ENCODE measurements around the gene ZC2HC1B. TPM values are rescaled to one million over a fixed set of nuclear protein-coding genes. Genes with fewer than 3 reads are reported as not detected.

Gene ZC2HC1B
- polyA plus RNA-seq, 1 of the 3 experiments (the other 2 are of a cell fraction) = not detected

GRCh38 chr6:143838395-143838794, 25.9 kb upstream of the ZC2HC1B start:
- CTCF ChIA-PET = no interaction called here
- no peak overlapping the region for H3K4me2 ChIP-seq
- no peak overlapping the region for H3K27ac ChIP-seq (ENCODE audit: low read depth in 2 of 2, low read length in 1 of 2)
- no peaks in the 10 kb centered on the region for H3K4me1 ChIP-seq (ENCODE audit: control insufficient read depth in 1 of 2, insufficient read depth in 2 of 2, low read depth in 1 of 2, low read length in 1 of 2)
- no peaks in the 10 kb centered on the region for H3K9me3 ChIP-seq
- H3K9me2 ChIP-seq = no peaks in the 10 kb centered on the region
- no peaks in the 10 kb centered on the region for H3F3A ChIP-seq (replicated peaks; ENCODE audit: insufficient read depth)
- no peak overlapping the region for H3K4me3 ChIP-seq (ENCODE audit: low read depth in 2 of 2, low read length in 1 of 2)
- POLR2A ChIA-PET = no interaction called here
- no peaks in the 10 kb centered on the region for H3K36me3 ChIP-seq (replicated peaks in 1 of 2; ENCODE audit: control insufficient read depth in 1 of 2, insufficient read depth in 2 of 2, low read length in 1 of 2)
- H3K27me3 ChIP-seq (ENCODE audit: insufficient read depth) = no peaks in the 10 kb centered on the region
- H2AFZ ChIP-seq (ENCODE audit: low read depth) = no peak overlapping the region
- 71% methylated on average over 5 of the region's 5 CpGs for WGBS (ENCODE audit: low lambda C conversion rate)
- TF ChIP-seq RAD21 (IDR thresholded peaks at IDR 0.05; ENCODE audit: low read length) (no peak), TCF12 (IDR thresholded peaks at IDR 0.05) (no peak), YY1 (IDR thresholded peaks at IDR 0.05; ENCODE audit: low read depth) (no peak), NFIC (IDR thresholded peaks at IDR 0.05; ENCODE audit: borderline replicate concordance) (no peak), MAX (IDR thresholded peaks at IDR 0.05; ENCODE audit: low read depth) (no peak), PBX3 (IDR thresholded peaks at IDR 0.05) (no peak), USF1 (IDR thresholded peaks at IDR 0.05; ENCODE audit: borderline replicate concordance, low read depth) (no peak), EZH2phosphoT487 (IDR thresholded peaks at IDR 0.05; ENCODE audit: borderline replicate concordance, low read depth) (no peak), SIN3A (IDR thresholded peaks at IDR 0.05; ENCODE audit: borderline replicate concordance, low read depth, low read length) (no peak), FOXJ3 (CRISPR knock-in tag; IDR thresholded peaks at IDR 0.05) (no peak), CHD2 (IDR thresholded peaks at IDR 0.05; ENCODE audit: low read length, partially characterized antibody) (no peak), REST (IDR thresholded peaks at IDR 0.05; ENCODE audit: low read depth, low read length) (no peak), NRF1 (IDR thresholded peaks at IDR 0.05; ENCODE audit: low read depth, low read length) (no peak), FOXM1 (IDR thresholded peaks at IDR 0.05; ENCODE audit: low read depth) (no peak)
- peaks cover 3% of the 10 kb centered on the region for H3K79me2 ChIP-seq (ENCODE audit: insufficient read depth)
- H3K9ac ChIP-seq = no peak overlapping the region
- DNase-seq = no peak
- no peaks in the 10 kb centered on the region for H4K20me1 ChIP-seq (ENCODE audit: insufficient read depth)
